Fibroblast of gingiva (primary cell): Measurements from ENCODE around the gene SLC30A3.
"Not testable (repeated sequence)": the region's sequence is repeated elsewhere in the genome, so short reads cannot be mapped to it uniquely, and the experiment has no call there.

Source experiments
- DNase-seq: peaks from one replicate; pipeline ENCODE4 v3.0.0-alpha.2; 2011; ENCODE audit warnings: low read depth

The SLC30A3 gene

GRCh38 chr2:27284996-27285395 is 22.1 kb upstream of the SLC30A3 start:
- no peak for DNase-seq

- no peak for DNase-seq
Measured at GRCh38 chr2:27282892-27283291, 20.0 kb upstream of the SLC30A3 start.

GRCh38 chr2:27281855-27282559 is 19.2 kb upstream of the SLC30A3 start, which contains the start of gene TRIM54:
Gene TRIM54 (plus strand): TSS chr2:27282429. CDS start chr2:27282732, 303 bp downstream.
- no peak for DNase-seq

GRCh38 chr2:27281442-27281841 is 18.6 kb upstream of the SLC30A3 start:
- no peak for DNase-seq

- no peak for DNase-seq
Measured at GRCh38 chr2:27280826-27281225, 18.0 kb upstream of the SLC30A3 start.

GRCh38 chr2:27278010-27278409 is 15.2 kb upstream of the SLC30A3 start:
- DNase-seq = no peak

- no peak for DNase-seq
Measured at GRCh38 chr2:27275211-27276150, 12.6 kb upstream of the SLC30A3 start, which contains the start of gene DNAJC5G. Gene DNAJC5G (plus strand): TSS chr2:27275433. CDS start chr2:27276729, 1,296 bp downstream.

- not testable (repeated sequence) for DNase-seq
Measured at GRCh38 chr2:27272537-27273522, 10.0 kb upstream of the SLC30A3 start.

- DNase-seq = no peak
Measured at GRCh38 chr2:27271631-27272340, 8.9 kb upstream of the SLC30A3 start.

- no peak for DNase-seq
Measured at GRCh38 chr2:27270670-27271069, 7.8 kb upstream of the SLC30A3 start.

- DNase-seq = no peak
Measured at GRCh38 chr2:27270131-27270530, 7.3 kb upstream of the SLC30A3 start.

GRCh38 chr2:27268296-27268695 is 5.4 kb upstream of the SLC30A3 start:
- not testable (repeated sequence) for DNase-seq

- no peak for DNase-seq
Measured at GRCh38 chr2:27265536-27265870, 2.7 kb upstream of the SLC30A3 start.

- DNase-seq = peak; percentile 31
Measured at GRCh38 chr2:27264753-27265535, 2.1 kb upstream of the SLC30A3 start.

GRCh38 chr2:27264253-27264752 is 1.5 kb upstream of the SLC30A3 start:
- no peak for DNase-seq

- no peak for DNase-seq
Measured at GRCh38 chr2:27263287-27264252, 723 bp upstream of the SLC30A3 start.

GRCh38 chr2:27261926-27262298 is 935 bp downstream of the SLC30A3 start:
- DNase-seq = no peak

- DNase-seq = no peak
Measured at GRCh38 chr2:27261241-27261925, 1.5 kb downstream of the SLC30A3 start.
